ENCODE results near the gene IGSF21.

GRCh38 chr1:18058206-18058921 is 49.2 kb upstream of the IGSF21 start:
- TF ChIP-seq REST (IDR thresholded peaks at IDR 0.05; ENCODE audit: low read depth) (no peak), NFIC (IDR thresholded peaks at IDR 0.05) (no peak), CEBPB (IDR thresholded peaks at IDR 0.05) (no peak), MAX (IDR thresholded peaks at IDR 0.05) (no peak), EGR1 (IDR thresholded peaks at IDR 0.05) (no peak), CREB1 (IDR thresholded peaks at IDR 0.05; ENCODE audit: low read depth) (no peak), ZBTB7A (IDR thresholded peaks at IDR 0.05; ENCODE audit: low read depth) (no peak), YY1 (IDR thresholded peaks at IDR 0.05; ENCODE audit: low read depth) (no peak), EP300 (IDR thresholded peaks at IDR 0.05; ENCODE audit: borderline replicate concordance) (no peak), TAF1 (IDR thresholded peaks at IDR 0.05; ENCODE audit: low read depth) (no peak), FOXM1 (IDR thresholded peaks at IDR 0.05; ENCODE audit: borderline replicate concordance, low read depth) (no peak), RAD21 (IDR thresholded peaks at IDR 0.05; ENCODE audit: low read depth) (no peak), USF1 (IDR thresholded peaks at IDR 0.05) (no peak)

Data from Ishikawa (cell line).